Stomach (tissue), 4 donors: ENCODE measurements around the gene MYO9A.

Experiments
- CTCF ChIP-seq, 7 experiments: fragments of 450-650 bp in 4 of 7; fragments of 200-600 bp in 3 of 7; sonication (generic) in 3 of 7; IDR thresholded peaks; one replicate each; pipeline ENCODE4 v1.5.1; 2016 to 2019; ENCODE audit warnings: antibody characterized with exemption in 7 of 7, control low read depth in 2 of 7, mild to moderate bottlenecking in 1 of 7
- EP300 ChIP-seq: sonication (generic); formaldehyde crosslinking; IDR thresholded peaks from one replicate; pipeline ENCODE4 v1.6.1; 2017; ENCODE audit warnings: antibody characterized with exemption
- POLR2A ChIP-seq, 4 donors: fragments of 450-650 bp; IDR thresholded peaks; one replicate each; pipeline ENCODE4 v1.6.1; 2016; ENCODE audit warnings: antibody characterized with exemption in 4 of 4, control low read depth in 2 of 4, mild to moderate bottlenecking in 1 of 4, moderate library complexity in 1 of 4
- POLR2AphosphoS5 ChIP-seq, 3 donors: sonication (generic); formaldehyde crosslinking; IDR thresholded peaks; one replicate each; pipeline ENCODE4 v1.6.1; 2016; ENCODE audit warnings: antibody characterized with exemption in 3 of 3

- no peak for TF ChIP-seq CTCF (IDR thresholded peaks at IDR 0.05)
- TF ChIP-seq POLR2A (IDR thresholded peaks at IDR 0.05) = no peak
- TF ChIP-seq POLR2AphosphoS5 (IDR thresholded peaks at IDR 0.05) = no peak
- no peak for TF ChIP-seq EP300
Observed at GRCh38 chr15:72113347-72114031, 4.5 kb downstream of the MYO9A start.
